ENCODE data around the gene ZFAND3. TPM values are rescaled to one million over a fixed set of nuclear protein-coding genes. Genes with fewer than 3 reads are reported as not detected.

Gene ZFAND3
- total and polyA plus RNA-seq, 10 donors = 9.3 to 63.7 (median 49.9) TPM

GRCh38 chr6:37785002-37785662 is 34.4 kb upstream of the ZFAND3 start:
- TF ChIP-seq POLR2A (IDR thresholded peaks at IDR 0.05) (no peak), POLR2AphosphoS5 (IDR thresholded peaks at IDR 0.05) (no peak)
- TF ChIP-seq, protein P1, sequence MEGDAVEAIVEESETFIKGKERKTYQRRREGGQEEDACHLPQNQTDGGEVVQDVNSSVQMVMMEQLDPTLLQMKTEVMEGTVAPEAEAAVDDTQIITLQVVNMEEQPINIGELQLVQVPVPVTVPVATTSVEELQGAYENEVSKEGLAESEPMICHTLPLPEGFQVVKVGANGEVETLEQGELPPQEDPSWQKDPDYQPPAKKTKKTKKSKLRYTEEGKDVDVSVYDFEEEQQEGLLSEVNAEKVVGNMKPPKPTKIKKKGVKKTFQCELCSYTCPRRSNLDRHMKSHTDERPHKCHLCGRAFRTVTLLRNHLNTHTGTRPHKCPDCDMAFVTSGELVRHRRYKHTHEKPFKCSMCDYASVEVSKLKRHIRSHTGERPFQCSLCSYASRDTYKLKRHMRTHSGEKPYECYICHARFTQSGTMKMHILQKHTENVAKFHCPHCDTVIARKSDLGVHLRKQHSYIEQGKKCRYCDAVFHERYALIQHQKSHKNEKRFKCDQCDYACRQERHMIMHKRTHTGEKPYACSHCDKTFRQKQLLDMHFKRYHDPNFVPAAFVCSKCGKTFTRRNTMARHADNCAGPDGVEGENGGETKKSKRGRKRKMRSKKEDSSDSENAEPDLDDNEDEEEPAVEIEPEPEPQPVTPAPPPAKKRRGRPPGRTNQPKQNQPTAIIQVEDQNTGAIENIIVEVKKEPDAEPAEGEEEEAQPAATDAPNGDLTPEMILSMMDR (IDR thresholded peaks at IDR 0.05 in 8 of 11, conservative IDR thresholded peaks at IDR 0.05 in 3 of 11) = no peak
- Histone ChIP-seq H3K4me1 (peaks cover 7 to 26% (median 20%) of the 10 kb centered on the region in 6 donors), H3K27me3 (replicated peaks in 1 of 7) (peaks cover 0 to 42% (median 18%) of the 10 kb centered on the region in 7 donors), H3K36me3 (no peaks in the 10 kb centered on the region), H3K4me3 (no peak overlapping the region), H3K9me3 (no peaks in the 10 kb centered on the region), H3K27ac (no peak overlapping the region)
- no peak for DNase-seq
- WGBS, 5 donors = 71 to 82% (median 77%) methylated on average over 11 to 13 of the region's 13 CpGs
- intact Hi-C loops (cut with DNase I; ENCODE audit: low total_unique reads) = no loop called here

- WGBS, 5 donors = 77 to 91% (median 80%) methylated on average over 18 of the region's 18 CpGs
- H3K27ac ChIP-seq = no peak overlapping the region
- intact Hi-C loops (cut with DNase I; ENCODE audit: low total_unique reads) = no loop called here
- no peak for TF ChIP-seq POLR2AphosphoS5 (IDR thresholded peaks at IDR 0.05)
- no peak overlapping the region for H3K4me3 ChIP-seq
- H3K36me3 ChIP-seq = no peaks in the 10 kb centered on the region
- H3K4me1 ChIP-seq = peaks cover 7 to 27% (median 20%) of the 10 kb centered on the region in 6 donors
- no peaks in the 10 kb centered on the region for H3K9me3 ChIP-seq
- H3K27me3 ChIP-seq (replicated peaks in 1 of 7) = peaks cover 0 to 42% (median 18%) of the 10 kb centered on the region in 7 donors
- DNase-seq = no peak
These were observed 33.8 kb upstream of the ZFAND3 start for GRCh38 chr6:37785663-37786270.

DNA sequence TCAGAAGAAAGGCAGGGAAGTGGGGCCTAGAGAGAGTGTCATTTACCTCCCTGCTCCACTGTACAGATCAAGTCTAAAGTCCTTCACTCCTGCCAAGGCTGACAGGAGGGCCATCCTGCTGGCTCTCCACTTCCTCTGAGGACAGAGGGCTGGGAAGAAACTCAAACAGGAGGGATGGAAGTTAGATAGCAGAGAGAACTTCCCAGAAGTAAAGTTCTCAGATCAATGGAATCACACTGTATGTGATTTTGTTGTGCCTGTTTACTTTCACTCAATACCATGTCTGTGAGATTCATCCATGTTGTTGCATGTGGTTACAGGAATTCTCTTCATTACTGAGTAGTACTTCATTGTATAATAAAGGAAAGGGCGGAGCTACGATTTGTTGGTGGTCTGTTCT is 32.3 kb upstream of the ZFAND3 start:
- no peak overlapping the region for H3K4me3 ChIP-seq
- no peak for DNase-seq
- no peaks in the 10 kb centered on the region for H3K36me3 ChIP-seq
- H3K4me1 ChIP-seq = peaks cover 11 to 37% (median 28%) of the 10 kb centered on the region in 6 donors
- H3K27ac ChIP-seq = no peak overlapping the region
- H3K27me3 ChIP-seq (replicated peaks in 1 of 7) = peaks cover 0 to 38% (median 18%) of the 10 kb centered on the region in 7 donors
- no peaks in the 10 kb centered on the region for H3K9me3 ChIP-seq
- TF ChIP-seq, protein P1 (IDR thresholded peaks at IDR 0.05 in 8 of 11, conservative IDR thresholded peaks at IDR 0.05 in 3 of 11) = no peak
- TF ChIP-seq POLR2A (IDR thresholded peaks at IDR 0.05) (no peak), POLR2AphosphoS5 (IDR thresholded peaks at IDR 0.05) (no peak)
- intact Hi-C loops (cut with DNase I; ENCODE audit: low total_unique reads) = no loop called here
- whole genome bisulfite sequencing, 5 donors = 80 to 93% (median 90%) methylated on average over 2 of the region's 2 CpGs

DNA sequence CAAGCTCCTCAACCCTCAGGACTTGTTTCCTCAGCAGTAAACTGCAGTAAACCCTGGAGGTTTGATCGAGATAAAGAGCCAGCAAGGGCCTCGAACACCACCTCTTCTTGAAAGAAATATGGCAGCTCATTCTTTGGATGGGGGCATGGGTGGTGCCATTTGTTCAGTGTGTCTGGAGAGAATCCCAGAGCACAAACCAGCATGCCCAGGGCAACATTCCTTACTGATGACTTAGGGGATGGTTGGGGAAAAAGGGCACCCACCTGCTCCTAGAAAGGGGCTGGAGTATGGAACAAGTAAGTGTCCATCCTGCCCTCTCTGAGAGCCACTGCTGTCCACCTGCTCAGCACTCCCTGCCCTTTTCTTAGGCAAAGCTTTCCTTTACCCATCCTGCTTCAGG is 31.3 kb upstream of the ZFAND3 start:
- WGBS, 5 donors = 71 to 92% (median 83%) methylated on average over 2 of the region's 2 CpGs
- TF ChIP-seq POLR2A (IDR thresholded peaks at IDR 0.05) (no peak), POLR2AphosphoS5 (IDR thresholded peaks at IDR 0.05) (no peak)
- TF ChIP-seq, protein P1 (IDR thresholded peaks at IDR 0.05 in 8 of 11, conservative IDR thresholded peaks at IDR 0.05 in 3 of 11) = no peak
- no peak overlapping the region for H3K27ac ChIP-seq
- no peak overlapping the region for H3K4me3 ChIP-seq
- no peaks in the 10 kb centered on the region for H3K36me3 ChIP-seq
- H3K4me1 ChIP-seq = peaks cover 9 to 31% (median 23%) of the 10 kb centered on the region in 6 donors
- DNase-seq = no peak
- intact Hi-C loops (cut with DNase I; ENCODE audit: low total_unique reads) = no loop called here
- H3K27me3 ChIP-seq (replicated peaks in 1 of 7) = peaks cover 0 to 28% (median 16%) of the 10 kb centered on the region in 7 donors
- no peaks in the 10 kb centered on the region for H3K9me3 ChIP-seq

Measured in spleen (tissue), 11 donors.